ENCODE data around the gene CARM1. TPM values are rescaled to one million over a fixed set of nuclear protein-coding genes. Genes with fewer than 3 reads are reported as not detected.

Gene CARM1
- total RNA-seq: 10 to 100 TPM; 13.4 to 21.3 (median 19.8) TPM
- total RNA-seq (2013): 7.6 TPM

- peaks cover 9 to 27% of the 10 kb centered on the region in 2 donors for H3K4me1 Mint-ChIP-seq
- peak within 1 kb of the TSS; percentile 78 for H3K4me3 Mint-ChIP-seq
- peak within 1 kb of the TSS; percentile 54 for H3K27ac ChIP-seq (ENCODE audit: low read length)
- H3K27ac Mint-ChIP-seq: peak within 1 kb of the TSS; percentile 61 to 76
- peak within 1 kb of the TSS; percentile 57 for H3K4me3 ChIP-seq (ENCODE audit: low read length)
- WGBS (ENCODE audit: insufficient coverage): under 1% methylated on average over 99 of the region's 99 CpGs
- ATAC-seq: peak; percentile 83 to 95 (median 85)
- H3K27me3 ChIP-seq (ENCODE audit: control insufficient read depth, insufficient read depth, low read length): no peaks in the 10 kb centered on the region
- no peaks in the 10 kb centered on the region for H3K9me3 ChIP-seq (ENCODE audit: control insufficient read depth, insufficient read depth, low read length)
- TF ChIP-seq CTCF (IDR thresholded peaks at IDR 0.05): peak; percentile 46
- intact Hi-C loops (cut with micrococcal nuclease): loop anchor here (2.0 kb wide), 1 partner anchor 34 kb away; the partner anchor contains the start of gene TMED1
- H3K36me3 Mint-ChIP-seq: no peaks in the 10 kb centered on the region
- H3K9me3 Mint-ChIP-seq: no peaks in the 10 kb centered on the region
- no peaks in the 10 kb centered on the region for H3K36me3 ChIP-seq (ENCODE audit: control insufficient read depth, insufficient read depth, low read length)
- no peaks in the 10 kb centered on the region for H3K27me3 Mint-ChIP-seq (ENCODE audit: low read depth in 2 of 2)
- peak; percentile 98 to 99 for DNase-seq
- peaks cover 26% of the 10 kb centered on the region for H3K4me1 ChIP-seq (ENCODE audit: control insufficient read depth, insufficient read depth, low read length)
Observed at GRCh38 chr19:10870955-10871603, at the start of gene CARM1. Gene CARM1, plus strand, starts transcription at chr19:10871553. Its CDS starts 150 bp downstream, at chr19:10871703.

- Mint-ChIP-seq H3K9me3 (no peaks in the 10 kb centered on the region), H3K27ac (peak overlapping the region in 1 of 2 donors; percentile 45)
Observed at GRCh38 chr19:10823690-10824089, 47.7 kb upstream of the CARM1 start.

GRCh38 chr19:10826231-10826630, 45.1 kb upstream of the CARM1 start:
- 93% methylated on average over 7 of the region's 7 CpGs for WGBS (ENCODE audit: insufficient coverage)
- H3K4me3 ChIP-seq (ENCODE audit: low read length): no peak overlapping the region
- intact Hi-C loops (cut with micrococcal nuclease): no loop called here
- peaks cover 60% of the 10 kb centered on the region for H3K36me3 ChIP-seq (ENCODE audit: control insufficient read depth, insufficient read depth, low read length)
- Mint-ChIP-seq H3K27me3 (ENCODE audit: low read depth in 2 of 2) (no peaks in the 10 kb centered on the region), H3K9me3 (no peaks in the 10 kb centered on the region), H3K4me3 (no peak overlapping the region), H3K4me1 (peaks cover 0 to 1% of the 10 kb centered on the region in 2 donors), H3K27ac (no peak overlapping the region), H3K36me3 (no peaks in the 10 kb centered on the region)
- ATAC-seq: no peak
- TF ChIP-seq CTCF (IDR thresholded peaks at IDR 0.05): no peak
- H3K27ac ChIP-seq (ENCODE audit: low read length): no peak overlapping the region
- H3K4me1 ChIP-seq (ENCODE audit: control insufficient read depth, insufficient read depth, low read length): peaks cover 10% of the 10 kb centered on the region
- H3K9me3 ChIP-seq (ENCODE audit: control insufficient read depth, insufficient read depth, low read length): no peaks in the 10 kb centered on the region
- H3K27me3 ChIP-seq (ENCODE audit: control insufficient read depth, insufficient read depth, low read length): no peaks in the 10 kb centered on the region
- no peak for DNase-seq

More at GRCh38 chr19:10823690-10824089, 47.7 kb upstream of the CARM1 start:
- Histone ChIP-seq H3K4me3 (ENCODE audit: low read length) (no peak overlapping the region), H3K9me3 (ENCODE audit: control insufficient read depth, insufficient read depth, low read length) (no peaks in the 10 kb centered on the region), H3K27me3 (ENCODE audit: control insufficient read depth, insufficient read depth, low read length) (no peaks in the 10 kb centered on the region), H3K36me3 (ENCODE audit: control insufficient read depth, insufficient read depth, low read length) (peaks cover 64% of the 10 kb centered on the region), H3K27ac (ENCODE audit: low read length) (no peak overlapping the region), H3K4me1 (ENCODE audit: control insufficient read depth, insufficient read depth, low read length) (peaks cover 22% of the 10 kb centered on the region)
- Mint-ChIP-seq H3K36me3 (no peaks in the 10 kb centered on the region), H3K4me1 (peaks cover 9 to 22% of the 10 kb centered on the region in 2 donors), H3K27me3 (ENCODE audit: low read depth in 2 of 2) (no peaks in the 10 kb centered on the region), H3K4me3 (no peak overlapping the region)
- 98% methylated on average over 12 of the region's 12 CpGs for whole genome bisulfite sequencing (ENCODE audit: insufficient coverage)
- TF ChIP-seq CTCF (IDR thresholded peaks at IDR 0.05): no peak
- DNase-seq: no peak
- intact Hi-C loops (cut with micrococcal nuclease): no loop called here
- ATAC-seq: no peak

GRCh38 chr19:10826846-10827245, 44.5 kb upstream of the CARM1 start:
- Mint-ChIP-seq H3K27me3 (ENCODE audit: low read depth in 2 of 2) (no peaks in the 10 kb centered on the region), H3K4me3 (no peak overlapping the region), H3K9me3 (no peaks in the 10 kb centered on the region), H3K4me1 (no peaks in the 10 kb centered on the region), H3K36me3 (no peaks in the 10 kb centered on the region), H3K27ac (no peak overlapping the region)
- no peak overlapping the region for H3K4me3 ChIP-seq (ENCODE audit: low read length)
- no peaks in the 10 kb centered on the region for H3K9me3 ChIP-seq (ENCODE audit: control insufficient read depth, insufficient read depth, low read length)
- DNase-seq (no peak), ATAC-seq (no peak)
- H3K27me3 ChIP-seq (ENCODE audit: control insufficient read depth, insufficient read depth, low read length): no peaks in the 10 kb centered on the region
- 95% methylated on average over 6 of the region's 6 CpGs for WGBS (ENCODE audit: insufficient coverage)
- intact Hi-C loops (cut with micrococcal nuclease): no loop called here
- peaks cover 5% of the 10 kb centered on the region for H3K4me1 ChIP-seq (ENCODE audit: control insufficient read depth, insufficient read depth, low read length)
- H3K27ac ChIP-seq (ENCODE audit: low read length): no peak overlapping the region
- TF ChIP-seq CTCF (IDR thresholded peaks at IDR 0.05): no peak
- H3K36me3 ChIP-seq (ENCODE audit: control insufficient read depth, insufficient read depth, low read length): peaks cover 60% of the 10 kb centered on the region

All from natural killer cell (primary cell).